GM10266 (cell line): Measurements from ENCODE around the gene SYK.

Source experiments
- DNase-seq: peaks from one replicate; pipeline ENCODE4 v3.0.0; 2012; ENCODE audit errors: extremely low spot score
- CTCF ChIP-seq: IDR thresholded peaks from 2 replicates; pipeline ENCODE4 v1.5.1; 2012; ENCODE audit warnings: mild to moderate bottlenecking, low read depth; ENCODE audit not compliant: control insufficient read depth, insufficient read depth; ENCODE audit errors: missing control alignments

Gene SYK

GRCh38 chr9:90842176-90842777 is 40.7 kb downstream of the SYK start:
- TF ChIP-seq CTCF: no peak
- DNase-seq: no peak

DNA sequence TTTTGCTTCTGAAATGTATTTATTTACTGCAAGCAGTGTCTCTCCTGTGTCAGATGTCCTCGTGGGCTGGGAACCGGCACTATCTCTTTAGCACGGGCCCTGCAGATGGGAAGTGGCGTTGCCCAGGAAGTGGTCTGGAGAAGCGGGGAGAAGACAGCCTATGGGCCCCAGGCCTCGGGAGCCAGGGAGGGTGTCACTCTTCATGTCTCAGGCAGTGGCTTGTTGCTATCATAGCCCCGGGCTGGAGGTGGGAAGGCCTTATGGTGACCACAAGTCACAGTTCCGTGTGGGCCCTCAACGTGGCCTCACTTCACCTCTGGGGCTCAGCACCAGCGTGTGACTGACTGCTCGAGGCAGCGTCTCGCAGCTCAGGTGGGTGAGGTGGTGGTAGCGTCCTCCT is 41.4 kb downstream of the SYK start:
- DNase-seq: no peak
- TF ChIP-seq CTCF: no peak

- DNase-seq: no peak
- TF ChIP-seq CTCF: no peak
These were observed 41.9 kb downstream of the SYK start for GRCh38 chr9:90843525-90843924.

DNA sequence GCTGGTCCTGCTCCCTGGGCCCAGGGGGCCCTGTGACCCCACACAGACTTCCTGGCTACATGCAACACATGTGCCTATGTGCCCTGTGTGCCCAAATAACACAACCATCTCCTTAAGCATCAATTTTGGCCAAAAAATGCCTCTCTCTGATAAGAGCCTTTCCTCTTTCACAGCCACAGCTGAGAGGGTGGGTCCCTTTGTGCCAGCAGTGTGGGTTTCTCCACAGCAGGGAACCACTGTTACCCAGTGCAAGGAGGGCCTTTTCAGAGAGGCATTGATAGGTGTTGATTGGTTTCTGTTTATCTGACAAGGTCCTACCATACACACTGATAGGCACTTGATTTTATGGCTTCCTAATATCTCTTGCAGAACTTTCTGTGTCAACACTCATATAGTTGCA is 42.7 kb downstream of the SYK start:
- TF ChIP-seq CTCF: no peak

GRCh38 chr9:90846770-90847419 is 45.3 kb downstream of the SYK start:
- DNase-seq: no peak
- no peak for TF ChIP-seq CTCF

More for the DNA sequence above, 42.7 kb downstream of the SYK start:
- no peak for DNase-seq

DNA sequence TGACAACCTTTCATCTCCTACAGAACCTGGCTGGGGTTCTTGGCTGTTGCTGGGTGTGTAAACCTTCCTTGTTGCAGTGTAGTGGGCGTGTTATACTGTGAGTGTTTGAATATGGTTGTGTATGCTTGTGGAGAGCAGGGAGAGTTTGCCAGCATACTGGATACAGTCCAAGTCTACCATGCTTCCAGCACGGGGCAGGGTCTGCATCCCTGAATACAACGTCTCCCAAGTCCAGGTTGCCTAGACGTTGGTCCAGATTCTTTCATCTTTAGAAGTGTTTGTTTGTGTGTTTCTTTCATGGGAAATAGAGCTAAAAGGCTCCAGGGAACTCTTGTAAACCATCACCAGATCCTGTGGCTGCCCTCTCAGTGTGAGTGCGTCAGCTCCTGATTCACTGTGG is 46.4 kb downstream of the SYK start:
- no peak for TF ChIP-seq CTCF
- no peak for DNase-seq

DNA sequence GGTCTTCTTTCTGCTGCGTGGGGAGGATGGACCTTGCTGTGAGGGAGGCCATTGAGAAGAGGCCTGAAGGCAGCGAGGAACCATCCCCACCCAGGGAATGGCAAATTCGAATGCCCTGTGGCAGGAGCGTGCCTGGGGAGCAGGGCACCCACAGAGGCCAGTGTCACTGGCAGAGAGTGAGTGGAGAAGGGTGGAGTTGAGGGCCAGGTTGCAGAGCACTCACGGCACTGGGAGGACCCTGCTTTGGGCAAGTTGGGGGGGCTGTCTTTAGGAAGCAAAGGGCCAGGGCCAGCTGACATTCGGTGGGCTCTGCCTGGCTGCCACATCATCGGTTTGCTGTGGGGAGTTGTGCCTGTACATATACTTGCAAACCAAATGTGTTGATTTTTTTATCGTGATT is 47.2 kb downstream of the SYK start:
- no peak for TF ChIP-seq CTCF
- DNase-seq: no peak
